NCI-H1105 (cell line): ENCODE measurements around the gene RASSF4.

Source experiments
- DNase-seq: peaks from one replicate; lab custom pipeline; 2025; lab: John Stamatoyannopoulos, UW

The RASSF4 gene

DNA sequence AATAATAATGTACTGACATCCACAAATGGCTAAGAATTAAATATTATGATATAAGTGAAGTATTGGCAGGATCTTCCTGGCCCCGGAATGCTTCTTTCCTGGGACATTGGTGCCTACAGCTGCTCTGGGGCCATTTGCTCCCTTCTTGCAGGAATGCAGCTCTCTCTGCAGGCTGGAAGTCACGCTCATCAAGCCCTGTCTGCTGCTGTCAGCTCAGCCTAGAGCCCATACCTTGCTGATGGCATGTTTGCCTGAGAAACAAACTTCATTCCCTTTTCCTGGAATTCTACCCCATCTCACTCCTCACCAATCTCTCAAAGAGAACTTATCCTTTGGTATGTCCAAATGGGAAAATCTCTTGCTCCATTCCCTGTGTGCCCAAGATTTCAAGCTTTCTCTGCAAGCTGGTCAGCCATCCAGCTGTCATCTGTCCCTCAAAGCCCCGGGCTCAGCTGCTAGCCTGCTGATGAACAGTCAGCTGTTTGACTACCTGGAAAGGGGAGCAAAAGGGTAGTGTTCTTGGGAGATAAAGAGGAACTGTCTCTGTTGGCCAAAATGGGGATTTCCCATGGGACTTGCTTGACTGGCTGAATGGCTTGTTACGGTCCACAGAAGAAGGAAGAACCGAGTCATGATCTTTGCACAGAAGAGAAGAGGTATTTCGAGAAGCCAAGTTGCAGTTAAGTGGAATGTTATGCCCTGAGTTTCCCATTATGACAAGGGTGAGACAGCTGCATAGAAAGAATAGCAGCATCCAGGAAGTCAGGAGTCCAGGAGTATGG, 12.0 kb upstream of the RASSF4 start:
- no peak for DNase-seq

DNA sequence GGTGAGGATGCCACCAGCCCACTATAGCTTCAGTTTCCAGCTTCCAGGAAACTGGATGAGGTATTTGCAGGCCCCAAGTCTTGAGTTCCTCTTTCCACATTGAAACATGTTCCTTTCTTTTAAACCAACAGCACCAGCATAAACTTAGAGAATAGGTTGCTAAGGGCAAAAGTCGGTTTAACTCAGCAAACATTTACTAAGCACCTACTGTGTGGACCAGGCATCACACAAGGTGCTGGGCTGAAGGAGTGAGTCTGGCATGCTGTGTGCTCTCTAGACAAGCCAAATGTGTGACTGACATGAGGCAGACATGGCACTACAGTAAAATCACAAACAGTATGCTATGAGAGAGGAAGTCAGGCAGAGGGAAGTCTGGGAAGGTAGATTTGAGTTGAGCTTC, 11.0 kb upstream of the RASSF4 start:
- no peak for DNase-seq

DNA sequence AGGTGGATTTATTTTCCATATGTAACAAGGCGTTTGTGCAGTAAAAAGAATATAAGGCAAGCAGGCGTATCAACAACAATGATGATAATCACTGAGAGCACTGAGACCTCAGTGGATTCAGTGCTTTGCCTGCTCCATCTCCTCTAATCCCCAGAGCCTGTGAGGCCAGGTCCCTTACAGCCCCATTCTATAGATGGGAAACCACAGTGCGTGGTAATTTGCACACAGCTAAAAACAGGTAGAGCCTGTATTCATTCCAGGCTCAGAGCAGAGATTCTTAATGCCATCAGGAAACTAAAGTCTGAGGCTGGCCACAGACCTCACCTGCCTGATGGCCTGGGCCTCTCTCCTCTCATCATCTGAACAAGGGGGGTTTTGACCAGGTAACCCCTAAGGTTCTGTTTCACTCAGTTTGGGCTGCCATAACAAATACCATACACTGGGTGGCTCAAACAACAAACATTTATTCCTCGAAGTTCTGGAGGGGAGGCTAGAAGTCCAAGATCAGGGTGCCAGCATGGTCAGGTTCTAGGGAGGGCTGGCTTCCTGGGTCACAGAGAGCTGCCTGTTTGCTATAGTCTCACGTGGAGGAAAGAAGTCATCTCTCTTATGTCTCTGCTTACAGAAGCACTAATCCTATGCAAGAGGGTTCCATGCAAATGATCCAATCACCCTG, 10.3 kb upstream of the RASSF4 start:
- DNase-seq, result no peak

DNA sequence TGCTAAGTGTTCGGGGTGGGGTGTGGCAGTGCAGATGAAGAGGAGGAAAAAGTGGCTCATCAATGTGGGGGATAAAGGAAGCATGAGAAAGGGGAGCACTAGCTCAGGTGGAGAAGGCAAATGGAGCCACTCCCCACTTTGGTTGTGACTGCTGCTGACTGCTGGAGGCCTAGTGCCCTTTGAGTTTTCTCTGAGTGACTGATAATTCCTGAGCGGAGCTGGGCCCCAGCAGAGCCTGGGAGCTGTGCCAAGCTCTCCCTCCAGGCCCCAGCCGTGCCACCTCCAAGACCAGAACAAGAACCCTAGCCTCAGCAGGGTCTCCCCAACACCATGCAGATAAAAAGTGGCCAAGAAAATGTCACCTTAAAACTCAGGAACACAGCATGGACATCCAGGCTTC, 9.7 kb upstream of the RASSF4 start:
- DNase-seq, result no peak

DNA sequence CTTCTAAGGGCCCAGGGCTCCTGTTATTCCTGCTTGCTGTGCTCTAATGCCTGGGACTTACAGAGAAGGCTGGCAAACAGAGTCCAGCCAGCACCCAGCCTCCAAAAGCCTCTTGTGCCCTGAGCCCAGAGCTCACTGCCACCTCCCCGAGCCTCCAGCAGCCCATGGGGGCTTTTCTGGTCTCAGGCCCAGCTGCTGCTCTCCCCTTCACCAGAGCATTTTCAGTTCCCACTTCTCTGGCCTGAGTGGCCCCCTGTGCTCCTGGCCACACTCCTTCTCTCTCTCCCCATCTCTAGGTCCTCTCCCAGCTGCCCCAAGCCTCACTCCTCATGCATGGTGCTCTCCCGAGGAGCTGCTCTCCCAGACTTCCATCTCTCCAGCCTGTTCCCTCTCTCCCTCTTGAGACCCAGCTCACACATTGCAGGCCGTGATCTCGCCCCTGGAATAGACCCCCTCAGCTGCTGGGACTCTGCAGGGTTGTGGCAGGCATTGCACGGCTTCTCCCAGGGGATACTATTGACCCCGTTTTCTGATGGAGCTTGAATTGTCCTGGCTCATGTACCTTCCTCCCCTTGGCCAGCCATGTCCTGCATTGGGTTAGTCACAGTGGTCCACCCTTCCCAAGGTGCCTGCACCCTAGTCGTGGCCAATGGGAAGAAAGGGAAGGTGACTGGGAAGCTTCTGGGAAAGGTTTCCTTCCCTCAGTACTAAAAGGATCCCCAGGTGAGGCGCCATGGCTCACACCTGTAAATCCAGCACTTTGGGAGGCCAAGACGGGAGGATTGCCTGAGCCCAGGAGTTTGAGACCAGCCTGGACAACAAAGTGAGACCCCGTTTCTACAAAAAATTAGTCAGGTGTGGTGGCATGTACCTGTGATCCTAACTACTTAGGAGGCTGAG, 9.0 kb upstream of the RASSF4 start:
- DNase-seq, result no peak

DNA sequence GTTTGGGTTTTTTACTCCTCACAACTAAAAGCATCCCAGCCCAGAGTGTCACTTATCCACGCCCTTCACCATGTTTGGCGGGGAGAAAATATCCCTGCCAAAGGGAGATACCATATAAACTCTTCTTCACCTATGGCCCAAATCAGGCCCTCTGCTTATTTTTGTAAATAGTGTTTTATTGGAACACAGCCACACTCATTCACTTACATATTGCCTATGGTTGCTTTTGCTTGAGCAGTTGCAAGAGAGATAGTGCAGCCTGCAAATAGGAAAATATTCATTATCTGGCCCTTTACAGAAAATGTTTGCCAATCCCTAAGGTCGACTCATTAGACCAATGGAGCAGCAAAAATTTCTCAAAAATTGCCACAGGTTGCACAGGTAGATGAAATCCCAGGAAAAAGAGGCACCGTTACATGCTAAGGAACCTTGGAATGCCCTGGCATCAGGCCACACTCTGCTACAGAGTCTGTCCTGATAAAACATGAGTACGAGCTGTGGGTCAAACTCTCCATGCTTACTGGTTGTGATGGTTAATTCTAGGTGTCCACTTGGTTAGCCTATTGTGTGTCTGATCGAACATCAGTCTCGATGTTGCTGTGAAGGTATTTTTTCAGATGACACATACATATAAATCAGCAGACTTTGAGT, 7.9 kb upstream of the RASSF4 start:
- no peak for DNase-seq

DNA sequence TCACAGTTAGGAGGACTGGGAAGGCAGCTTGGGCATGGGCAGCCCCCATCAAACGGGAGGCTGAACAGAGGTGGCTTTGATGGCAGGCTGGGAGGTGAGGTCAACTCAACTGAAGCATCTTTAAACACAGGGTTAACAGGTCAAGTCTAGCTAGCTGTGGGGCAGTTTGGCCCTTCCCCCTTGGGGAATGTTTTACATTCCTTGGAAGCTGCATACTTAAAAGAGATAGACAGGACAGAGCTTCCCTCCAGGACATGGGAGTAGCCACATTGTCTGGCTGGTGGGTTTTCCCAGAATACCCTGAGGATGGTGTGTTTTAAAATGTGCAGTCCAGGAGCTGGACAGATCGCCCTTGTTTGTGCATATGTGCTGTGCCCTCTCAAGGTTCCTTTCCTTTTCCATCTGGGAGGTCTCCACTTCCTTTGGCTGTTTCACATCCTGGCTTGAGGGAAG, 6.8 kb upstream of the RASSF4 start:
- no peak for DNase-seq

DNA sequence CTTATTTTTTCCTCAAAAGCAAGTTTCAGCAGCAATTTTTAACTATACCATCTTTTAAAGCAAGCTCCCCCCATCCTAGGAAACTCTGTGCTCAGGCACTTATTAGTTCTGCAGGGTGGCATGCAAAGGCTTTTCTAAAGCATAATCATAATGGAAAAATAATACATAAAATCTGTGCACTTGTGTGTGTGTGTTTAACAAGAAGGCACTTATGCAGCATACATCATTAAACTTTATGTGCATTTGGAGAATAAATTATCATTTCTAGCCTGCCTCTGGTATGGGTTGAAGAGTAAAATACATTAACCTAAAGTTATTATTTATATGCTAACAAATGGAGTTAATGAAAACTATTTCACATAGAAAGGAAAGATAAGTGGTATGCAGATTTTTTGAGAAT, 5.6 kb upstream of the RASSF4 start:
- DNase-seq, result no peak

DNA sequence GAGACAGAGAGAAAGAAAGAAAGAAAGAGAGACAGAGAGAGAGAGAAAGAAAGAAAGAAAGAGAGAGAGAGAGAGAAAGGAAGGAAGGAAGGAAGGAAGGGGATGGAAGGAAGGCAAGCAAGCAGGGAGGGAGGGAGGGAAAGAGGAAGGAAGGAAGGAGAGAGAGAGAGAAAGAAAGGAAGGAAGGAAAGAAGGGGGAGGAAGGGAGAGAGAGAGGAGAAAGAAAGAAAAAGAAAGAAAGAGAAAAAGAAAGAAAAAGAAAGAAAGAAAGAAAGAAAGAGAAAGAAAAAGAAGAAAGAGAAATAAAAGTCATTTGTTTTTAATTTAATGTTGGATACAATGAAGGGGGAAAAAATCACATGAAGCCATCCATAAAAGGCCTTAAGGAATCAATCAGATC, 4.6 kb upstream of the RASSF4 start:
- no peak for DNase-seq

DNA sequence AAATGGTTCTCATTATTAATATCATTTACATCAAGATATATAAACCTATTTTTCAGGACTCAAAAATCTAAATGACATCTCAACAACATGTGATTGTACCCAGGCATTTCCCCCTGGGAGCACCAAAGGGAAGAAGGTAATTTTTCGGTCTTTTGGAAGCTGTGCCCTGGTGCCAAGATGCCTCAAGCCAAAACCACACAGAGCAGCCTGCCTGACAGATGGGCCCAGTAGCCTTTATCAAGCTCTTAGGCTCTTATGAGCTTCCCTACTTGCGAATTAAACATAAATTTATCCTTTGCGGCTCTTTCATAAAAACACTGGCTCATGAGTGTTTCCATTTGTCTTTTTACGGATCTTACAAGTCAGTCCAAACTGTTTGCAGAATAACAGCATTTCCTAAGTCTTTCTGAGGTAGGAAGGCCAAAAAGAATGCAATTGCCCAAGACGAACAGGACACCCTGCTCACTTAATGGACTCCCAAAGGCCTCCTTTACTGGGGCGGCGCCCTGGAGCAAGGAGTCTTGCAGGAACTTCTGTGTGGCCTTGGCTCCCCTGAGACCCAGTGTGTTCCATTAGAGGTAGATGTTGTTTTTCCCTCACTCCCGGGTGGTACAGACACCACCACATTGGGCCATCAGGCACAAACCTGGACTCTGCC, 4.1 kb upstream of the RASSF4 start:
- no peak for DNase-seq

DNA sequence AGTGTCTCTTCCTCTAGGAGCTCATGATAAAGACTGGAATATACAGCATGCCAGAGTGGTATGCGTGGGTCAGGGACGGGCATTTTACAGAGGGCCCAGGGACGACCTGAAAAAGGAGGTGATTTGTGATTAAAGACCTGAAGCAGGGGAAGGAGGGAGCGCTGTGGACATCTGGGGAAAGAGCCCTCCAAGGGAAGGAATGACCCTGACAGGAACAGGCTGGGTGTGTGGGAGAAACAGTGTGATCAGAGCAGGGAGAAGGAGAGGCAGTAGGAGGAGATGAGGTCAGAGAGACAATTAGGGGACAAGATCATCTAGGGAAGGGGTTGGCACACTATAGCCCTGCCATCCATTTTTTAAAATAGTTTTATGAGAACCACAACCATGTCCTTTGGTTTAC, 3.4 kb upstream of the RASSF4 start:
- DNase-seq, result no peak

DNA sequence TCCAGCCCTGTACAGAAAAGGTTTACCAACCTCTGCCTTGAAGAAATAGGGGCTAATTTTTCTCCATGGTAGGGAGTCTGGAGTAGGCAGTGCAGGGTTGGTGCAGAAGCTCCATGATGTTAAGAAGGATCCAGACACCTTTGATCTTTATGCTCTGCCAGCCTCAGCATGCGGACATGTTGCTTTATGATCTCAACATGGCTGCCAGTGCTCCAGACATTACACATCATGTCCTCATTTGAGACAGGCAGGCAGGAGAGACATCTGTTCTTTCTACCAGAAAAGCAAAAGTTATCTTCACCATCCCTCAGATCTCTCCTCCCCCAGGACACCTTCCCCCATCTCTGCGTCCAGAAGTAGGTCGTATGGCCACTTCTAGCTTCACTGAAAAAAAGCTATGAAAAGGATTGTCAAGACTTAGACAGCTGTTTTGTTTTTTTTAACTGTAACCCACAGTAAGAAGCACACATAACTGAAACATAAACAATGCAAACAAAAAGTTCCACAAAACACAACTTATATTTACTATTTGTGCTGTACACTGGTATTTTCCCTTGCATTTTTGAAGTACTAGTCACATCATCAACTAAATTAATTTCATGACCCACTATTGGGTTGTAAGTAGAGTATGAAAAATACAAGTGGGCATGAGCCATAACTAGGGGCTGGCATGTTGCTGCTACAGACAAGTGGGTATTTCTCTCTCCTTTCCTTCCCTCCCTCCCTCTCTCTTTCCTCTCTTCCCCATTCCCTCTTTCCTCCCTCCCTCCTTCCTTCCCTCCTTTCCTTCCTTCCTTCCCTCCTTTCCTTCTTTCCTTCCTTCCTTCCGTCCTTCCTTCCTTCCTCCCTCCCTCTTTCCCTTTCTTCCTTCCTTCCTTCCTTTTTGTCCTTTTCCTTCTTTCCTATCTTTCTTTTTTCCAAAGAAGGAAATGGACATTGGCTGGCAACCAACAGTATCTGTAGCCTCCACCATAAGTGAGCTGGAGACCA, 2.6 kb upstream of the RASSF4 start:
- DNase-seq, result no peak

DNA sequence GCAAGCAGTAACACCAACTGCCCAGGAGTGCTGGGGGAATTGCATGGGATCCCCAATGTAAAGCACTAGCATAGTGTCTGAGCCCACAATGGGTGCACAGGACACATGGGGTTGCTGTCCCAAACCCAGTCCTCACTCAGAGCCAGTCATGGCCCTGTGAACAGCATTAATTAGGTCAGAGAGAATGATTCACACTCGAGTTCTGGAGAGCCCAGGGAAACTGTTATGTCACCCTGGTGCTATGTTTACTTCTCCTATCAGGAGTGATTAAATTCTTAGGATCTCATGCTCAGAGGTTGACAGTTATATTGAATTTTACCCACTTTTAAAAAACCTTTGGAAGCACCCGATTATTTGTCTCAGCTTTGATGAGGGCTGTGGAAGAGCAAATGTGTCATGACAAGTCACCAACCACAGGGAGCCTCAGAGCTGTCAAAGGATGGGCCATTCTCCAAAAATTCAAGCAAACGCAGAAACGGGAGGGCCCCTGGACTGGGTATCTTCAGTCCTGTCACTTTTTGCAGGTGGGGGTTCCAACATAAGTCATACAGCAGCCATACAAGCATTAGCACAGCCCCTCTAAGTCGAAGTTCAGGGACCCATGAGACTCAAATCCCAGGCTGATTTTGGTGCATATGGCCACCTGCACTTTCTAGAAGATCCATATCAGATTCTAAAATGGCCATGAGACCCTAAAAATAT, 1.3 kb upstream of the RASSF4 start:
- DNase-seq, result no peak

DNA sequence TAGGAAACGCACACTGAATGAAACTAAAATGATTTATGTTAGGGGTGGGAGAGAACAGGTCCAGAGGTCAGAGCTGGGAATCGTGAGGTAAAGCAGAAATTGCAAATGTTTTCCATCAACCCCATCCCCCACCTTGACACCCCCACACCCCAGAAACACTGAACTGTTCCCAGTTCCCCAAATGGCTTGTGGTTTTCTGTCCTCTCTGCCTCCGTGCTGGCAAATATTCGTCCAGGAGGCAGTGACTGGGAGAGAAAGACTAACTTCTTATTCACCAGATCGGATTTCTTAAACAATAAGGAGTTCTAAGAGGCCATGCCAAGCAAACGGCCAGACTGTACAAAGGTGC, 730 bp upstream of the RASSF4 start:
- no peak for DNase-seq

DNA sequence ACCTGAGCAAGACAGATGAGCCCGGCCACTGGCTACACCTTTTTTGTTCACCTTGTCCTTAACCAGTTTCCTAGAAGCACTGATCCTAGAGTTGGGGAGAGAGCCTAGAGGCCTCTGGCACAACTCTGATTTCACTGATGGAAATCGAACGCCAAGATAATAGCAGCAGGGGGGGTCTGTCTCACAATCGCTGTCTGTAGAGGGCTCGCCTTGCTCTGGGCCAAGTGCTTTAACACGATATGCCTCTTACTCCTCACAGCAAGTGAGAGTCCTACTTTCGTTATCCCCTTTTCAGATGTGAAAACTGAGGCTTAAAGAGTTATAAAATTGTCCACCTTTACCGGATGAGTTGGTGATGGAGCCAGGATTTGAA, 472 bp downstream of the RASSF4 start:
- no peak for DNase-seq

DNA sequence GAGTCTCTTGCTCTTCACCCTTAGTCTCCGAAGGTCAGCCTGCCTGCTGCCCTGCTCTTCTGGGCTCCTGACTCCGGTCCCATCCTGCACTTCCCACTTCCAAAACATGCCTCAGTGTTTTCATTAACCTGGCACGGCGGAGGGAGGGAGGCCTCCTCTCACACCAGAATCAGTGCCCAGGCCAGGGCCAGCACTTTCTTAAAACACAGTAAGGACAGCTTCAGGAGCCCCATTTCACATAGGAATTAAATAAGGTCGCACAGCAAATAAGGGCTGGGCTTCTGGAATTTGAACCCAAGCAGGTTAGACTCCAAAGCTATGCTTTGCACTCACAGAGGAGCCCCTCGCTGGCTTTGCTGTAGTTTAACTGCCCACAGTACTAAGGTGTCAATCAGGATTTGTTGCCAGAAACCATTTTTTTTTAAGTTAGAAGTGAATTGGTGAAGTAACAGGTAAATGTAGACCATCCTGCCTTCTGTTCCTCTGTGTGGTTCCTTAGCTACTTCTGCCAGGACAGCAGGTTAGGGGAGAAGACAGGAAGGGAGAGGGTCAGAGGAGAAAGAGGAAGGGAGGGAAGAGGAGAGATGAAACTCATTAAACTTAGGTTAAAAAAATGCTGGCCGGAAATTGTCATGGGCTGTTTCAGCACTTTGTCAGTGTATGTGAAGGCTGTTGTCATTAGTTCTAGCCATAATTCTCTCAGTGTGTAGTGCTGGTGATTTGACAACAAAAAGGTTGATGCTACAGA, 1.1 kb downstream of the RASSF4 start:
- DNase-seq, result no peak

DNA sequence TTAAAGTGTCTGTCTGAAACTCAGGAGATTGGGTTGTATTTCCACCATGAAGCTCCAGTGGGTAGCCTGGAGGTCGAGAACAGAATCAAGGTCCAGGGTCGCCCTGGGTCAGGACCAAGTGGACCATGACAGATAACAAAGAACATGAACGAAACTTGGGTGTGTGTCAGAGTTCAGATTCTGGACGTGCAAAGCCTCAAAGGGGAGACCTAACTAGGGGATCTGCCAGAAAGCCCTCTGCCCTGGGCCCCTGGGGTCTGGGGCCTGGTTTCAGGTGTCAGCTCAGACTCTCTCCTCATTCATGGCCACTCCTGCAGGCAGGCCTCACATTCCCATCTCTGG, 1.6 kb downstream of the RASSF4 start:
- no peak for DNase-seq

DNA sequence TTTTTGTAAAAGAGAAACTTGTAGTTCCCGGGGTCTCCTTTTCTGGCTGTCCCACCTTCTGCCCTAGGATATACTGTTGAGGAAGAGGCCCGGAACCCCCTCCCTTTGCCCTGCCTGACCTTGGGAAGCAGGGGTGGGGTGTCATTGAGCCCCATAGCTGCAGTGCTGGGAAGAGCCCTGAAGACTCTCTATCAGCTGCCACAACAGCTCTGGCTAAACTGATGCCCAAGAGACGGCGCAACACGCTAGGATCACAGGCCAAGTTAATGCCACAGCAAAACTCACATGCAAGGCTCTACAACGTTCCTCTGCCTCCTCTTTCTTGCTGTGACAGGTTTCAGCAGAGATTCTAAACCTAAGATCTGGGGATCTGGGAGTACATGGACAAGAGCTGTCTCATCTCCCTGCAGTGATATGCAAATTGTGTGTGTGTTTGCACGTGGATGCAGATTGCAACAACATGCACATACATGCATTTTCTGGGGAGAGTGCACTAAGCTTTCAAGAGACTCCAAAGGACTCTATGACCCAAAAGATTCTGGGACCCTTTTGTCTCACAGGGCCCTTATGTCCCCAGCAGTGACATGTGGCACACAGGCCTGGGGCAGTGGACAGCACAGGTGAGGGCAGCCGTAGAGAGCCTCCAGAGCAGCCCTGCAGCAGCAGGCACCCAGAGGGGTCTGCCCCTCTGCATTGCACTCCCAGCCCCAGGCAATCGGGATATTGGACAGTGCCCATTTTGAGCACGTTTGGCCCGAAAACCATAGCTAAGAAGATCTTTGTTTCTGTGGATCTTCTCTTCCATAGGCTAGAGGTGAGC, 2.5 kb downstream of the RASSF4 start:
- DNase-seq, result no peak
